HG03442 (cell line): ENCODE data around the gene AKT3.

Experiments
- ATAC-seq: cut with Tn5 transposase; IDR thresholded peaks from one replicate; pipeline ENCODE4 v1.9.1; 2021; ENCODE audit warnings: mild to moderate bottlenecking, moderate library complexity; ENCODE audit not compliant: unreplicated experiment

AKT3 gene

GRCh38 chr1:243473227-243474135 lies 376.6 kb downstream of the AKT3 start:
- ATAC-seq = no peak

GRCh38 chr1:243471754-243472745 lies 378.0 kb downstream of the AKT3 start:
- peak; percentile 82 for ATAC-seq

- ATAC-seq = no peak
Observed at GRCh38 chr1:243471026-243471685, 378.9 kb downstream of the AKT3 start.

DNA sequence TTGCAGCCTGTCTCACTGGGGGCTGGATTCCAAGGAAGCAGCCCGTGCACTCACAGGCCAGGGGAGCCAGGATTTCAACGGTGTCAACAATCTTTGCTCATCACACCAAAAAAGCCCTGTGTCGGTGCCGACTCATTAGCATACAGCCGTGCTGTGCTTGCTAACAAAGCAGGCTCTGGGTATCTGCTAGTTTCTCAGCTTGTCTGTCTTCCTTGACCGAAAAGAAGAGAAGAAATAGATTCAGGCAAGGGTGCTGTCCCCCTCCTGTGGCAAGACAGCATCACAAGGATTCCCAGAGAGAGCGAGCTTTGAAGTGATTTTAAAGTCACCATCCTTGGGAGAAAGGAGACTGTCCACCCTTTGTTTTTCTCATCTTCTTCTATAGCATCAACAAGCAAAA lies 379.5 kb downstream of the AKT3 start:
- no peak for ATAC-seq

GRCh38 chr1:243469497-243469896 lies 380.5 kb downstream of the AKT3 start:
- no peak for ATAC-seq

- ATAC-seq = peak; percentile 78
Observed at GRCh38 chr1:243465738-243466137, 384.3 kb downstream of the AKT3 start.

DNA sequence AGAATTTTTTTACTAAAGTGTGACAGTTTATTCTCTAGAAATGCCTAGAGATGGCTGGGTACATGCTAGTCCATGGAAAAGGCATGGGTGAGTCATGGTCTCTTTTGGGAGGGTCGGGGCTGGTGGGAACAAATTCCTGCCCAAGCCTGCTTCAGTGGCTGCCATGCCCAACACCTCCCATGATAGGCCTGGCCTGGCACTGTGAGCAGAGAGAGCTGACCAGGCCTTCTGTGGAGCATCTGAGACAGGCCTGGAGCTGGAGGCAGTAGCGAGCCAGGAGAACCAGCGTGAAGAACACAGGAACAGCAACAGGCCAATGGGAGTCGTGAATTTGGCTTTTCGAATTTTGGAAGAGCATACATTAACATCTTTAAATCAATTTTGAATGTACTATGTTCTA lies 385.0 kb downstream of the AKT3 start:
- ATAC-seq = no peak

GRCh38 chr1:243462929-243463697 lies 386.9 kb downstream of the AKT3 start:
- ATAC-seq = no peak

GRCh38 chr1:243461700-243462099 lies 388.3 kb downstream of the AKT3 start:
- ATAC-seq = no peak

DNA sequence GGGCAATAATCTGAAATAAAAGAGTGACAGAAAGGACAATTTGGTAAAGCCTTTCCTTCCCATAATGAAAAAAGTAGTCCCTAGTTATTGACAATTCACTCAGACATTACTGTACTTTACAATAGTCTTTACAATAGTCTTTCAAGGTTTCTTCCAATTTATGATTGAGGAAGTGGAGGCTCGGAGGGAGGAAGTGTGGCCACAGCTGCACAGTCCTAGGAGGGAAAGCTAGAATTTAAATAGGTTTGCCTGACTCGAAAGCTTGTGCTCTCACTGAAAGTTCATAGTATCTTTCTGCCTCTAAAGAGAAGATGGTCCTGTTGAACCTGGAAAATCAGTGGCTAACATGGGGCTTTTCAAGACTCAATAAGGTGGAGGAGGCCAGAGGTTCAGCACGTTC lies 391.0 kb downstream of the AKT3 start:
- ATAC-seq = no peak

DNA sequence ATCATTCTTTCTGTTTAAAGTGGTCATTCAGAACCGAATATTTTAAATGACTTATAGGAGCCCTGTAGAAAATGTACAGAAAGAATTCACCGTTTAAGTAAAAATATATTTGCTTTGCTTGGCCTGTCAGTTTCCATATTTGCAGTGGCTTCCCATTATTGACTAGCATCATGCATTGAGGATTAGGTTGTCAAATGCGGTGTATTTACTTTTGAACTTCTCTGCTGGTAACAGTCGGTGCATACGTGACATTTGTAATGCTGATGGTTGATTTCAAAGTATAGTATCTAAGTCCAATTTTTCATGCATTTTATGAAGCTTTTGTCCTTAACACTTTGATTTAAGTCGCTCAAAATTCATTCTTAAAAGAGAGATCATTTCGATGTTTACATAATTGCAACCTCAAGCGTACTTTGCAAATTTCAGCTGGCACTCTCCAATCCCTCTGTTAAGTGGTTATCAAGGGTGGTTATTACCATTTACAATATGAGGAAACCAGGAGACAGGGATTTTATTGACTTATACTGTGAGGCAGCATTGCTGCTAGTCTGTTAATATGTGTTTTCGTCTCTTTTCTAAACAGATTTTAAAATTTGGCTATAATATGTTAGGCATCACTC lies 392.6 kb downstream of the AKT3 start:
- no peak for ATAC-seq

DNA sequence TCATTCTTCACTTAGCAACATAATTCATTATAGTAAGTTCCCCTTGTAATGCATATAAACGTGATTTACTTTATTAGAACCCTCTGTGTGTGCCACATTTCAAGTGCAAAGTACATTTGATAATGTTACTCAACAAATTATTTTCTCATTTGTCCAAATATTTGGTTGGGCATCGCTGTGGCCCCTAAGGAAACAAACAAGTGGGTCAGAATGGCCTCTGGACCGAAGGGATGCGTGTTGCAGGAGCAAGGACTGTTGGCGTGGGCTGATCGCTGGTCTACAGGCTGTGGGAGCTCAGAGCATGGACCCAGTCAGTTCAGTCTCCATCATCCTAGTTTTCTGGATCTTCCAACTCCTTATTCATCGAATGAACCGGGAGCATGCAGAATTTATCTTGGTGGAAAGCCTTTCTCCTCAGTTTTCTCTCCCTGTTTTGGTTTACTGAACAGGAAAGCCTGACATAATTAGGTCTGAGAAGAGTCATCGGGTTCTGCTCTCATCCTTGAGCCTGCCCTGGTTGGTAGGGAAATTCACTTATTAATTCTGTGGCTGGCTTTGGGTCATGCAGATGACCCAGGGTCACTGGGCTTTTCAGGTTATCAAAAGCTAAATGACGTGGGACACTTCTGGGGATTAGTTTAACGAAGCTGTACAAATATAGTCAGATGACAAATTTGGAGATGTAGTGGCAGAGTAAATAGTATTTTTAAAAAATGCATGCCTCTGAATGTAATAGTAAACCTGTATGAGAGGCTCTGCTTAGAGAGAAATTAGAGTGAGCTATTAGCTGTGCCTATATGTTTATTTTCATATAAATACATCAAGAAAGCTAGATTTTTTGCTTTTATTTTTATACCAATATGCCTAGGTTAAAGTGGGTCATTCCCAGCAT lies 394.0 kb downstream of the AKT3 start:
- no peak for ATAC-seq

- ATAC-seq = no peak
Observed at GRCh38 chr1:243454328-243454997, 395.6 kb downstream of the AKT3 start.

DNA sequence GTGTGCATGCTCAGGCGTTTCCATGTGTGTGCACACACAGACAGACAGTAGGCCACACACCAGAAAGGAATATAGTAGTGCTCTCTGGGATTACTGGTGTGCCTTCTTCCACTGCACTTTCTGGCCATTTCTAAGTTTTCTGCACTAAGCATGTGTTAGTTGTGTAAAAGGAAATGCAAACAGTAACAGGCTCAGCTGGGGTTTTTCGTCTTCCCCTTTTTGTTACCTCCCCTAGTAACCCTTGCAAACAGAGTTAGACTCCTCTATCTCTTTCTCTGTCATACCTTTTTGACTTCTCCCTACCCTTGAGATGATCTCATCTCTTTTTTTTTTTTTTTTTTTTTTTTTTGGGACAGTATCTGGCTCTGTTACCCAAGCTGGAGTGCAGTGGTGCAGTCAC lies 398.0 kb downstream of the AKT3 start:
- ATAC-seq = no peak

GRCh38 chr1:243449373-243449772 lies 400.7 kb downstream of the AKT3 start:
- no peak for ATAC-seq

DNA sequence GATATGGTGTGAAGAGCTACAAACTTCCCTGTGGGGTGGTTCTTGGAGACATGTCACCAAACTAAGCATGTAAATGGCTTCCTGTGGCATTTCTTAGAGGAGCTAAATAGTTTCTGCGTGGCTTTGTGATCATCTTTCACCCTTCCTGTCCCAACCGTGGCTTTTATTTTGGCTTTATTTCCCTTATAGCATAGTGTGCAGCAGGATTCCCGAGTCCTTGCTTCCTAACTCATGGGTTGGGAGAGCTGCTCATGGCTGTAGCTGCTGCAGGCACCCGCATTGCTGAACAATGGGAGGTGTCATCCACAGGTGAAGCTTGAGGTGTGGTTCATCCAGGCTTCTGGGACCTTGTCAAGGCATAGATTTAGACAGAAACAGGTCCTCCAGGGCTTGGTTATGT lies 402.2 kb downstream of the AKT3 start:
- no peak for ATAC-seq

- ATAC-seq = no peak
Observed at GRCh38 chr1:243447347-243447746, 402.7 kb downstream of the AKT3 start.

GRCh38 chr1:243443557-243443956 lies 406.5 kb downstream of the AKT3 start:
- no peak for ATAC-seq
